Cardiac fibroblast (primary cell): ENCODE results near the gene CYP1A2.
A peak's percentile ranks its signal among the peaks of the same experiment; 100 is the strongest.

Source experiments
- DNase-seq, 2 donors: peaks; one replicate each; pipeline versions ENCODE4 v3.0.0 to v3.0.0-alpha.2; 2010; ENCODE audit warnings: low read depth in 2 of 2
- H3K4me3 ChIP-seq, 2 donors: replicated peaks in 1 of 2; 1 replicate in 1 of 2; 2 replicates in 1 of 2; pipeline ENCODE4 v1.5.1; 2011; ENCODE audit warnings: low read depth in 2 of 2, low read length in 2 of 2, mild to moderate bottlenecking in 2 of 2, moderate library complexity in 1 of 2
- TF ChIP-seq, protein P1 (sequence below): IDR thresholded peaks from one replicate; pipeline ENCODE4 v1.5.1; 2011; ENCODE audit warnings: low read depth, mild to moderate bottlenecking, low read length, inconsistent platforms

Gene CYP1A2

DNA sequence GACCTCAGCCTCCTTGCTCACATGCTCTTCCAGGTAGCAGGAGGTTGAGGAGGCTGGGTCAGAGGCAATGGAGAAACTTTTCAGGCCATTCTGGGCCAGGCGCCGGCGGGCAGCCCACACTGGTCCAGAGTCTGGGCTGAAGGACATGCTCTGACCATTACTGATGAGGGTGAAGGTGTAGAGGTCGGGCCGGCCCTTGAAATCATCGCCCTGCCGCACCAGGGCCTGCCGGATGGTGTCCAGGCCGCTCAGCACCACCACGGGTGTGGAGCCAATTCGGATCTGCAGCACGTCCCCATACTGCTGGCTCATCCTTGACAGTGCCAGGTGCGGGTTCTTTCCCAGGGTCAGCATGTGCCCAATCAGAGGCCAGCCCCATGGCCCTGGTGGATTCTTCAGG, 26.1 kb upstream of the CYP1A2 start:
- DNase-seq = no peak
- TF ChIP-seq, protein P1, sequence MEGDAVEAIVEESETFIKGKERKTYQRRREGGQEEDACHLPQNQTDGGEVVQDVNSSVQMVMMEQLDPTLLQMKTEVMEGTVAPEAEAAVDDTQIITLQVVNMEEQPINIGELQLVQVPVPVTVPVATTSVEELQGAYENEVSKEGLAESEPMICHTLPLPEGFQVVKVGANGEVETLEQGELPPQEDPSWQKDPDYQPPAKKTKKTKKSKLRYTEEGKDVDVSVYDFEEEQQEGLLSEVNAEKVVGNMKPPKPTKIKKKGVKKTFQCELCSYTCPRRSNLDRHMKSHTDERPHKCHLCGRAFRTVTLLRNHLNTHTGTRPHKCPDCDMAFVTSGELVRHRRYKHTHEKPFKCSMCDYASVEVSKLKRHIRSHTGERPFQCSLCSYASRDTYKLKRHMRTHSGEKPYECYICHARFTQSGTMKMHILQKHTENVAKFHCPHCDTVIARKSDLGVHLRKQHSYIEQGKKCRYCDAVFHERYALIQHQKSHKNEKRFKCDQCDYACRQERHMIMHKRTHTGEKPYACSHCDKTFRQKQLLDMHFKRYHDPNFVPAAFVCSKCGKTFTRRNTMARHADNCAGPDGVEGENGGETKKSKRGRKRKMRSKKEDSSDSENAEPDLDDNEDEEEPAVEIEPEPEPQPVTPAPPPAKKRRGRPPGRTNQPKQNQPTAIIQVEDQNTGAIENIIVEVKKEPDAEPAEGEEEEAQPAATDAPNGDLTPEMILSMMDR = no peak
- no peak overlapping the region for H3K4me3 ChIP-seq

DNA sequence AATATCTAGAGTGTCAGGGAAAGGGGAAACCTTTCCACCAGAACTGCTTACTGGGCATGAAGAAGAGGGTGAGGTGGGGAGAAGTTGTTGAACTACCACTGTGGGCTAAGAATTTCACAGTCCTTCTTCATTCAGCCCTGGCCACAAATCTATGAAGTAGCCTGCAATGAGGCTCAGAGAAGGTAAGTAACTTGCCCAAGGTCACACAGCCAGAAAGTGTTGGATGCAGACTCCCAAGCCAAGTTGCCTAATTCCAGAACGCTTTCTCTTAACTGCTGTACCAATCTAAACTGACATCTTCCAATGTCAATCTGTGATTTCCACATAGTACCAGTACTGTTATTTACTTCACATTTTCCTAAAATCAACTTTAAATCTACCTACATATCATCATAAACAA, 25.5 kb upstream of the CYP1A2 start:
- TF ChIP-seq, protein P1 = no peak
- no peak for DNase-seq

DNA sequence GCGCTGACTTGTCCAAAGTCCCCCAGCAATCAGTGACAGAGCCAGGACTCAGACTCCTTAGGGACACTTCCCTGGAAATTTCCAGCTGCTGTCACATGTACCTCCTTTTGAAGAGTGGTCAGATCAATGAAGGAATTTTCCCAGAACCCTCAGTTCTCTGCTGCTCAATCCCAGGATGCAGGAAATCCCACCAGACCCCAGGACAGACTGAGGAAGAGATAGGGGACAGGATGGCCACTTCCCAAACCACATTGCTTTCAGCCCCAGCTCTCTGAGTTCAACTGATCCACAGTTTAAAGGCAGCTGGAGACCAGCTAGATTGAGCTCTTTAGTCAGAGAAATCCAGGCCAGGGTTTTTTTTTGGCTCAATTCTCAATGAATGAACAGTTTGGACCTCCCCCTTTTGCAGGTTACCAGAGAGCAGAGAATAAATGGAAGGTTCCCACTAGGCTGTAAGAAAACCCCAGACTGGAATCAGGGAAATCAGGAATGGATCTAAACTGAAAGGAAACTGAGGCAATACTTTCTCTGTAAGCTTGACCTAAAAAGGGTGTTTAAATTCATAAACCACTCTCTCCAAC, 24.8 kb upstream of the CYP1A2 start:
- no peak overlapping the region for H3K4me3 ChIP-seq
- TF ChIP-seq, protein P1 = no peak
- peak; percentile 57 to 68 for DNase-seq

More for the DNA sequence above, 25.5 kb upstream of the CYP1A2 start:
- no peak overlapping the region for H3K4me3 ChIP-seq

DNA sequence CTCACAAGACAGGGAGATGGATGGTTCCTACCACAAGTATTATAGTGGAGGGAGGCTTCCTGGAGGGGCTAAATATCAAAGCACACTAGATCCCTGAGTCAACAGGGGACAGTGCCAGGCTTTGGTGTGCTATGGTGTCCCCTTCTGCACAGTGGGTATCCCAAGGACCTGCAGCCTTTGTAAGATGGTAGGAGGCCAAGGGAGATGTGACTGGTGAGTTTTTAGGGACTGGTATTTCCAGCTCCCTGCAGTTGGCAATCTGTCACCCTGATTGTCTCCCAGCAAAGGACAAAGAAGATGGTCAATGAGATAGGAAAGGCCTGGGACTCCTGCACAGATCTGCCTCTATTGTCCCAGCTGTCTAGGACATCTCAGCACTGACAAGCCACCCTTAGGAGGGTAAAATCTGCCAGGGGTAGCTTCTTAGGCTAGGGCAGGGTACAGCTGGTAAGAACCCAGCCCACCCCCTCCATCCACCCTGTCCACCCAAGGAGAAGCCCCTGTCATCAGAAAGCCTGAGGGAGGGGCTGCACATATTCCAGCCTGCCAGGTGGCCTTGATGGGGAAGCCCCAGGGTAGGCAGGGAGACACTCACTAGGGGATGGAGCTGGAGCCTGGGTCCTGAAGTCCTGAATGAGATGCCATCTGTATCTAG, 23.9 kb upstream of the CYP1A2 start:
- no peak for DNase-seq
- no peak overlapping the region for H3K4me3 ChIP-seq
- TF ChIP-seq, protein P1 = no peak

DNA sequence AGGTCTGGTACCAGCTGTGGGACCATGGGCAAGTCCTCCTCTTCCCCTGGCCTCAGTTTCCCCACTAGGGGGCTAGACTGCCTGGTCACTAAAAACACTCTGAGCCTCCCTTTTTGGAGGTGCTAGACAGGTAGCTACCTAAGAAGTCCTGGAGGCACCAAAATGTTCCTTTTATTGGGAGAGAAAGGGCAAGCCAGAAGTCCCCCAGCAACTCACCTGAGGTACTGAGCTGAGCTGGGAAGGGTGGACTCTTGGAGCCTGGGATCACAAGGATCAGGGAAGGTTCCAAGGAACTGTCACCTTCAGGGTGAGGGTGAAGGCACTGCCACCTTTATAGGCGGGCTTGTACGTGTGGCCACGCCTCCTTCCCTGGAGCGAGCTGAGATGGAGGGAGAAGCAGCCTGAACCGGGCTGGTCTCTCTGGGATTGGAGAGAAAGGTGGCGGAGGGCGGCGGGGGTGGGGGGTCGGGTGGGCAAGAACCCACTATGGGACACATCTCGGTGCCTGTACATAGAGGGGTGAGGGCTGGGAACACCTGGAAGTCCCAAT, 23.3 kb upstream of the CYP1A2 start, which contains the start of gene CYP1A1:
CYP1A1 (minus strand) TSS at position 304 of the 550 bp plus-strand sequence. CDS start 2,431 bp downstream, outside the sequence.
- TF ChIP-seq, protein P1 = no peak
- DNase-seq = no peak
- H3K4me3 ChIP-seq = peak within 1 kb of the TSS; percentile 51 to 57

DNA sequence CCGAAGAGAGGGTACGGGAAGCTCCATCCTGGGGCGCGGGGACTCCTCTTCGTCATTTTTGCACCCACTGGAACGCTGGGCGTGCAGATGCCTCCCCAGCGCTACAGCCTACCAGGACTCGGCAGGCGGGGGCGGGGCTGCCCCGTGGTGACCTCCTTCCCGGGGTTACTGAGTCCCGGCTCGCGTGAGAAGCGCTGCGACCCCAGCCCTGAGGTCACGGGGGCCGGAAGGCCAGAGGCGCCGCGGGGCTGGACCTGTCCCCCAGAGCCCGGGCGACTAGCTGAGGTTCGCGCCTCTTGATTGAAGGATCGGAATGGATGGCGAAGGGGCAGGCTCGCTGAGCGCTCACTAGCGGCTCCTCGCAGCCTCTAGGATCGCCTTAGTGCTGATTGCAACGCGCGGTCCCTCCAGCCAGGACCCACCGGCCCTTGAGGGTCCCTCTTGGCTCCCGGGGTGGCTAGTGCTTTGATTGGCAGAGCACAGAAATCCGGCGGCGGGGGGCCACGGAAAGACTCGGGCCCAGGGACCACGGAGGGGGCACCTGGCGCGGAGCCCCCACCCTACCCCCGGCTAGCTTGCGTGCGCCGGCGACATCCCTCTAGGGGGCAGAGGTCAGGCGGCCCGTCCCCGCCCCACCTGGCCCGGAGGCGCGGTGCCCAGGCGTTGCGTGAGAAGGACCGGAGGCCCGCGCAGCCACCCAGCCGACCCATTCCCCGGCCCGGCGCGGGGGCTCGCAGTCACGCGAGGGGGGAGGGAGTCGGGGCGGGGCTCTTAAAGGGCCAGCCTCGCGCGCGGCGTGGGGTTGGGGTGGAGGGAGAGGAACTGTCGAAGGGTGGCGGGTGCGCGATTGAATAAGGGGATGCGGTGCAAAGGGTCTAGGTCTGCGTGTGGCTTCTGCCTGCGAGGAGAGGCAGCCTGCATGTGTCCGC, 22.5 kb upstream of the CYP1A2 start:
- H3K4me3 ChIP-seq = peak overlapping the region; percentile 51 to 57
- TF ChIP-seq, protein P1 = no peak
- peak in 1 of 2 donors; percentile 14 for DNase-seq
